ENCODE measurements around the gene MRPL23.

Gene MRPL23

DNA sequence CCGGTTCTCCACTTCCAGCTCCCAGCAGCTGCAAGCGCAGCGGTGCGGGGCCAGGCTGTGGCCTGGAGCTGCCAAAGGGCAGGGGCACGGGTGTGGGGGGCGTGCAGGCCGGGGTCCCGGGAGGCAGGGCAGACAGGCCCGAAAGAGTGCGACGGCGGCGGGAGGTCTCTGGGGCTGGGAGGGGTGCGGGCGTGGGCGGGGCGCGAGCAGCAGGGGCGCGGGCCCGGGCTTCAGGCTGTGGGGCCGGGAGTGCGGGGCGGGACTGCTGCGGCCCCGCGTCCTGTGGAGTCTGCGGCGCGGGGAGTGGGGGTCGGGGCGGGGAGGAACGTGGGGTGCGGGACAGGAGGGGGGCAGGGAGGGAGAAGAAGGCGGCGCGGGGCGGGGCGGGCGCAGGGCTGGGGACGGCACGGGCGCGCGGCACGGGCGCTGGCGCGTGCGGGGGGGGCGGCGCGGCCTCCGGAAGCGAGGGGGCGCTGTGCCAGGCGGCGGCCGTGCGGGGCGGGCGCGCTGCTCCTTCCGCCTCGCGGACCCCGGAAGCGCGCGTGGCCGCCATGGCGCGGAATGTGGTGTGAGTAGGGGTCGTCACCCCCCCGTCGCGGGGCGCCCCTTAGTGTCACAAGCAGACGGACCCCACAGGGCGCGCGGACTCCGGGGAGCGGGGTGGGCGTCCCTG lies at the start of gene MRPL23:
MRPL23 (plus strand) TSS at position 521 of the 673 bp plus-strand sequence; CDS start at position 552, 31 bp downstream.
- no peak within 1 kb of the TSS for H3K4me3 Mint-ChIP-seq
- H3K27me3 Mint-ChIP-seq, result no peaks in the 10 kb centered on the region
- H3K27ac Mint-ChIP-seq, result no peak within 1 kb of the TSS

GRCh38 chr11:1899090-1899489 lies 48.0 kb upstream of the MRPL23 start:
- no peaks in the 10 kb centered on the region for H3K9me3 Mint-ChIP-seq (ENCODE audit: low read depth)
- no peaks in the 10 kb centered on the region for H3K4me1 Mint-ChIP-seq (ENCODE audit: low read depth)
- no peak overlapping the region for H3K27ac Mint-ChIP-seq
- H3K36me3 Mint-ChIP-seq, result no peaks in the 10 kb centered on the region
- H3K27me3 Mint-ChIP-seq, result peaks cover 12% of the 10 kb centered on the region
- H3K4me3 Mint-ChIP-seq, result no peak overlapping the region

More for the DNA sequence above, at the start of gene MRPL23:
- H3K9me3 Mint-ChIP-seq (ENCODE audit: low read depth), result no peaks in the 10 kb centered on the region
- H3K4me1 Mint-ChIP-seq (ENCODE audit: low read depth), result no peaks in the 10 kb centered on the region
- no peaks in the 10 kb centered on the region for H3K36me3 Mint-ChIP-seq

- H3K36me3 Mint-ChIP-seq, result no peaks in the 10 kb centered on the region
- H3K27me3 Mint-ChIP-seq, result peaks cover 12% of the 10 kb centered on the region
- no peaks in the 10 kb centered on the region for H3K9me3 Mint-ChIP-seq (ENCODE audit: low read depth)
- no peak overlapping the region for H3K27ac Mint-ChIP-seq
- no peak overlapping the region for H3K4me3 Mint-ChIP-seq
- H3K4me1 Mint-ChIP-seq (ENCODE audit: low read depth), result no peaks in the 10 kb centered on the region
These were observed 47.4 kb upstream of the MRPL23 start for GRCh38 chr11:1899686-1900085.

DNA sequence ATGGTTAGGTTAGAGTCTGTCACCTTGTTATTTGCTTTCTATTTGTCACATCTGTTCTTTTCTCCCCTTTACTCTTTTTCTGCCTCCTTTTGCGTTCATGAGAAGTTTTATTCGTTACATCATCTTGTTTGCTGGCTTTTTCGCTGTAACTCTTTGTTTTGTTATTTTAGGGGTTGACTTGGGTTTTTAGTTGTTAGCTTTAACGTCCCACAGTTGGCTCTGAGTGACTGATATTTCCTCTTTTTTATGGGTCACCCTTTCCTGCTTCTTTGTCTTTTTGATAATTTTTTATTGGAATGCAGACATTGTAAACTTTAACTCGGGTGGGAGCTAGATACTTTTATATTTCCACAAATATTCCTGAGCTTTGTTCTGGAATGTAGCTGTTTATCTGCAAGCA lies 41.0 kb upstream of the MRPL23 start:
- Mint-ChIP-seq H3K27me3 (peaks cover 2% of the 10 kb centered on the region), H3K4me3 (no peak overlapping the region), H3K4me1 (ENCODE audit: low read depth) (no peaks in the 10 kb centered on the region), H3K36me3 (no peaks in the 10 kb centered on the region), H3K9me3 (ENCODE audit: low read depth) (no peaks in the 10 kb centered on the region), H3K27ac (no peak overlapping the region)

DNA sequence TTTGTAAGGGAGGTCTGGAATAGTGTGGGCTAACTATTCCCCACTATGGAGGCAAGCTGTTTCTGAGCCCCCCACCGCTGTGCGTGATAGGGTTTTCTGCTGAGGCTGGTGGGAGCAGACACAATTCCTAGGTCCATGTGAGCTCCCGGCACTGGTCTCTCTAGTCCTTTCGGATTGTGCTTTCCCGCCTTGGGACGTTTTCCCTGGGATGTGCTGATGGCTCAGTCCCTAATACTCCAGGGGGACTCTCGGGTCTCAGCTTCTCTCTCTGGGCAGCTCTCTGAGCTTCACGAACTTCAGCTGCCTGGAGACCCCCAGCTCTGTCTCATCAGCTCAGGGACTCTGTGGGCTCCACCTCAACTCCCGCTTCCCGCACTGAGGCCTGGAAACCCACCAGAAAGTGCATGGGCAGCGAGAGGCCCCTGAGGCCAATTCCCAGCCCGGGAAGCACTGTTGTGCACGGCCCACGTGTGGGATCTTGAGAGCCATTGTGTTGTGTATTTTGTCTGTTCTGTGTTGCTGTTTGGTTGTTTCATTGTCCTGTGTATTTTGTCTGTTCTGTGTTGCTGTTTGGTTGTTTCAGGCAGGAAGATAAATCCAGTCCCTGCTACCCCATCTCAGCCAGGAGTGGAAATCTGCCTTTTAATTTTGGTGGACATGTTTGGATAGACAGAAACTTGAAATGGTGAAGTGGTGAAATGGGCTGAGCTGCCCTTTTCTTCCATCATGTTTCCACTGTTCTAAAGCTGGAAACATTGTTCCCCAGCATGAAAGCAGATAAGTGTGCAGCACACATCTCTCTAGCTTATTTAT lies 40.3 kb upstream of the MRPL23 start:
- Mint-ChIP-seq H3K27ac (no peak overlapping the region), H3K9me3 (ENCODE audit: low read depth) (no peaks in the 10 kb centered on the region), H3K4me3 (no peak overlapping the region), H3K36me3 (no peaks in the 10 kb centered on the region), H3K27me3 (no peaks in the 10 kb centered on the region), H3K4me1 (ENCODE audit: low read depth) (no peaks in the 10 kb centered on the region)

GRCh38 chr11:1908618-1909017 lies 38.5 kb upstream of the MRPL23 start:
- Mint-ChIP-seq H3K4me3 (no peak overlapping the region), H3K27ac (no peak overlapping the region), H3K9me3 (ENCODE audit: low read depth) (no peaks in the 10 kb centered on the region), H3K36me3 (no peaks in the 10 kb centered on the region), H3K4me1 (ENCODE audit: low read depth) (no peaks in the 10 kb centered on the region), H3K27me3 (no peaks in the 10 kb centered on the region)

- Mint-ChIP-seq H3K27me3 (no peaks in the 10 kb centered on the region), H3K4me1 (ENCODE audit: low read depth) (peaks cover 2% of the 10 kb centered on the region), H3K9me3 (ENCODE audit: low read depth) (no peaks in the 10 kb centered on the region), H3K4me3 (no peak overlapping the region), H3K27ac (no peak overlapping the region), H3K36me3 (no peaks in the 10 kb centered on the region)
These were observed 37.6 kb upstream of the MRPL23 start for GRCh38 chr11:1909524-1909923.

- no peaks in the 10 kb centered on the region for H3K27me3 Mint-ChIP-seq
- H3K4me1 Mint-ChIP-seq (ENCODE audit: low read depth), result peaks cover 14% of the 10 kb centered on the region
- no peaks in the 10 kb centered on the region for H3K9me3 Mint-ChIP-seq (ENCODE audit: low read depth)
- no peak overlapping the region for H3K27ac Mint-ChIP-seq
- H3K36me3 Mint-ChIP-seq, result no peaks in the 10 kb centered on the region
- no peak overlapping the region for H3K4me3 Mint-ChIP-seq
These were observed 34.7 kb upstream of the MRPL23 start for GRCh38 chr11:1912289-1912878.

DNA sequence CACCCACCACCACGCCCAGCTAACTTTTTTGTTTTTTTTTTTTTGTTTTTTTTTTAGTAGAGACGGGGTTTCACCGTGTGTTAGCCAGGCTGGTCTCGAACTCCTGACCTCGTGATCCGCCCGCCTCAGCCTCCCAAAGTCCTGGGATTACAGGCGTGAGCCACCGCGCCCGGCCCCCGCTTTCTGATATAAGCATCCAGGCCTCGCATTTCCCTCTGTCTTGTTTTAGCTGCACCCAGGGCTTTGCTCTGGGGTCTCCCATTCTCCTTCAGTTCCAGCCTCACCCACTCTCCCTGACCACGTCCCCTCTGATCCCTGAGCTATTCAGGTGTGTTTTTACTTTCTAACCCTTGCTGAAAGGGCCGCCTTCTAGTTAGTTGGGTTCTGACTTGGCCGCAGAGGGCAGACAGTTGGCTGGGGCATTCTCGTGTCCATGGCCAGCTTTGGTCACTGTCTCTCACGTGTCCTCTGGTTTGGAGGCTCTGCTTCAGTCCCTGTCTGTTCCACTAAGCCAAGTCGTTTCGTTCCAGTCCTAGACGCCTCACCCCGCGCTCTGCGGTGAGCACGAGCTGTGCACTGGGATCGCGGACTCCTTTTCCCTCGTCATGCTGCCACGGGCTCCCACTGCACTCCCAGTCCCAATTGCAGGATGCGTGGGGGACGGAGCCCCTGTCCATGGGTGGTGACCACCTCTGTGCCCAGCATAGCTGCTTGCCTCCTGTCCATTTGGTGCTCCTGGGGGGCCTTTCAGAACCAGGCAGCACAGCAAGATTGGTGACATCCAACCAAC lies 33.7 kb upstream of the MRPL23 start:
- no peaks in the 10 kb centered on the region for H3K9me3 Mint-ChIP-seq (ENCODE audit: low read depth)
- no peak overlapping the region for H3K4me3 Mint-ChIP-seq
- H3K4me1 Mint-ChIP-seq (ENCODE audit: low read depth), result peaks cover 14% of the 10 kb centered on the region
- no peaks in the 10 kb centered on the region for H3K36me3 Mint-ChIP-seq
- H3K27ac Mint-ChIP-seq, result no peak overlapping the region
- H3K27me3 Mint-ChIP-seq, result no peaks in the 10 kb centered on the region

DNA sequence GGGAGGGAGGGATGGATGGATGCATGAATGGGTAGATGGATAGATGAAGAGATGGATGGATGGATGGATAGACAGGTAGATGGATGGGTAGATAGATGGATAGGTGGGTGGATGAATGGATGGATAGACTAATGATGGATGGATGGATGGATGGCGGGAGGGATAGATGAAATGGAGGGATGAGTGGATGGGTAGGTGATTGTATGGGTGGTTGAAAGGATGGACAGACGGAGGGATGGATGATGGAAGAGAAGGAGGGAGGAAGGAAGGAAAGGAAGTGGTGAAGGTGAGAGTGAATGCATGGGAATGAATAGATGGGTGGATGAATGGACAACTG lies 31.4 kb upstream of the MRPL23 start:
- Mint-ChIP-seq H3K27me3 (no peaks in the 10 kb centered on the region), H3K4me3 (no peak overlapping the region), H3K9me3 (ENCODE audit: low read depth) (no peaks in the 10 kb centered on the region), H3K36me3 (no peaks in the 10 kb centered on the region), H3K27ac (no peak overlapping the region), H3K4me1 (ENCODE audit: low read depth) (peaks cover 14% of the 10 kb centered on the region)

- no peak overlapping the region for H3K4me3 Mint-ChIP-seq
- H3K27ac Mint-ChIP-seq, result no peak overlapping the region
- no peaks in the 10 kb centered on the region for H3K36me3 Mint-ChIP-seq
- H3K27me3 Mint-ChIP-seq, result no peaks in the 10 kb centered on the region
- peaks cover 14% of the 10 kb centered on the region for H3K4me1 Mint-ChIP-seq (ENCODE audit: low read depth)
- no peaks in the 10 kb centered on the region for H3K9me3 Mint-ChIP-seq (ENCODE audit: low read depth)
These were observed 30.8 kb upstream of the MRPL23 start for GRCh38 chr11:1916132-1916985.

DNA sequence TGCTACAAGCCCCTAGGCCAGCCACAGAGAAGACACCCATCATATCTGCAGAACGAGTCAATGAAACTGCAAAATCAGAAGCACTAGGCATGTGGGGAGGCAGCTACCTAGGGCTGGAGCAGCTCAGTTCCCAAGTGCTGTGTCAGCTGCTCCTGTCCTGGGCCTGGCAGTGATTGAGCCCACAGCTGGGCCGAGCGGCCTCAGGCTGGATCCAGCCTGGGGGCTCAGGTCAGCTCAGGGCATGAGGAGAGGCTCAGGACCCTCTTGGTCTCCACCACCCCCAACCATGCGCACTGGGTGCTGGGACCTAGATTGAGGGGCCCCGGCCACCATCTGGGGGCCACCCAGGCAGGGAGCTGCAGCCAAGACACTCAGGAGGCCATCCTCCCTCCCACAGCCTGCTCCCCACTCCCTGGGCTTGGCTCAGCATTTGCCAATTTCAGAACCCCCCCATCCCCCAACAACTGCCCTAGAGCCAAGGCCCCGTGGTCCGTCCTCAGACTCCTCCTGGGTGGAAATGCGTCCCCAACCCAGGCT lies 30.1 kb upstream of the MRPL23 start:
- no peaks in the 10 kb centered on the region for H3K9me3 Mint-ChIP-seq (ENCODE audit: low read depth)
- H3K27me3 Mint-ChIP-seq, result no peaks in the 10 kb centered on the region
- H3K4me3 Mint-ChIP-seq, result no peak overlapping the region
- no peak overlapping the region for H3K27ac Mint-ChIP-seq
- peaks cover 14% of the 10 kb centered on the region for H3K4me1 Mint-ChIP-seq (ENCODE audit: low read depth)
- no peaks in the 10 kb centered on the region for H3K36me3 Mint-ChIP-seq

DNA sequence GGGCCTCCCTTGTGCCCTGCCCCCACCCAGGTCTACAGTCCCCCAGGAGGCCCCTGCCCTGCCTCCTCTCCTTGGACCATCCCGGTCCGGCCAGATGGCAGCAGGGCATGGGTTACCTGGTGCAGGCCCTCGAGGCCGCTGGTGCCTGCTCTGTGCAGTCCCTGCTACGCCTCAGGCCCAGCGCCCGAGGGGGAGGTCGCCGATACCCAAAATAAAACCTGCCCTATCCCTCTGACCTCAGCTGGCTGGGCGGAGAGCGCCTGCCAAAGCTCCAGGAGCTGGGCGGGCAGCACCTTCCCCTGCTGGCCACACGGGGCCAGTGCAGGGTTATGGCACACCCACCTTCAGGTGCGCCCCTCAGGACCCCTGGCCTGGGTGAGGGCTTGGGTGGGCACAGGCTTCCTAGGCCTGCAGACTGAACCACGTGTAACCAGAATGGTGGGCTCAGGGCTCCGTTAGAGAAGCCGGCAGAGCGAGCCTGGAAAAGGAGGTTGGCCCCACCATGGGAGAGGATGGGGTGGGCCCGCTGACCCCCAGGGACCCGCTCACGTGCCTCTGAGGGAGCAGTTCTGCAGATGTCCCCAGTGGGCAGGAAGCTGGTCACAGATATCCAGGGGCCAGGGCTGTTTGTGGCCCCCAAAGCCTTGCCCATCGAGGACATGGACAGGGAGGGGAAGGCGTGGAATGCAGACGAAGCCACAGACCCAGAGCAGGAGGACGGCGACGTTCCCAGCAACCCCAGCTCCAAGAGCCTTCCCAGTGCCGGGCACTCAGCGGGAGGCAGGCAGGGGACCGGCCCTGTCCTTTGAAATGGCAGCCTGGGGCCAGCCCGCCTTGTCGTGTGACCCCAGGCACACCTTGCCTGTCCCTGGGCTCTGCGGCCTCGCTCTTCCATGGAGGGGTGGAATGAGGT lies 29.4 kb upstream of the MRPL23 start:
- Mint-ChIP-seq H3K27ac (no peak overlapping the region), H3K27me3 (no peaks in the 10 kb centered on the region), H3K36me3 (no peaks in the 10 kb centered on the region), H3K4me3 (no peak overlapping the region), H3K9me3 (ENCODE audit: low read depth) (no peaks in the 10 kb centered on the region), H3K4me1 (ENCODE audit: low read depth) (peaks cover 14% of the 10 kb centered on the region)
